Measurements from ENCODE around the gene ATL2.

GRCh38 chr2:38409156-38410102, 32.4 kb upstream of the ATL2 start:
- TF ChIP-seq POLR2A (IDR thresholded peaks at IDR 0.05) (no peak), CTCF (IDR thresholded peaks at IDR 0.05) (no peak)
